GM18511 (cell line): Measurements from ENCODE around the gene FGFR3.

Source experiments
- ATAC-seq: cut with Tn5 transposase; IDR thresholded peaks from one replicate; pipeline ENCODE4 v1.9.1; 2021; ENCODE audit warnings: mild to moderate bottlenecking, moderate library complexity; ENCODE audit not compliant: unreplicated experiment

FGFR3 gene

GRCh38 chr4:1768367-1769034 is 24.6 kb upstream of the FGFR3 start:
- no peak for ATAC-seq

- ATAC-seq: no peak
Measured at GRCh38 chr4:1769692-1770091, 23.4 kb upstream of the FGFR3 start.

DNA sequence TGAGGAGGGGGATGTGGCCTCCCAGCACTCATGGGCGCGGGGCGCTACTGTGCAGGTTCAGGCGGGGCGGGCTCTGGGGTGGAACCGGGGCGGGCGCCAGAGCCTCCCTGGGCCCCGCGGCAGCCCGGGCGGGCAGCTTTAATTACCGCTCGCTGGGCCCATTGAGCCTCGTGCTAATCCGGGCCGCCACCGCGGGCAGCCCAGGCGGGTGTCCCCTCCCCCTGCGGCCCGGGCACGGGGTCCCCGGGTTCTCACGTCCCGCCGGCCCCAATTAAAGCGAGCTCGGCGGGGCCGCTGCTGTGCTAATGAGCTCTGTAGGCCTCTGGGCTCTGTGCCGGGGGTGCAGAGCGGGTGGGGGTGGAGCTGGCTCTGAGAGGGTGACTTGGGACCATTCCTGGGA is 22.8 kb upstream of the FGFR3 start:
- ATAC-seq: no peak

- ATAC-seq: no peak
Measured at GRCh38 chr4:1770791-1771231, 22.3 kb upstream of the FGFR3 start.

DNA sequence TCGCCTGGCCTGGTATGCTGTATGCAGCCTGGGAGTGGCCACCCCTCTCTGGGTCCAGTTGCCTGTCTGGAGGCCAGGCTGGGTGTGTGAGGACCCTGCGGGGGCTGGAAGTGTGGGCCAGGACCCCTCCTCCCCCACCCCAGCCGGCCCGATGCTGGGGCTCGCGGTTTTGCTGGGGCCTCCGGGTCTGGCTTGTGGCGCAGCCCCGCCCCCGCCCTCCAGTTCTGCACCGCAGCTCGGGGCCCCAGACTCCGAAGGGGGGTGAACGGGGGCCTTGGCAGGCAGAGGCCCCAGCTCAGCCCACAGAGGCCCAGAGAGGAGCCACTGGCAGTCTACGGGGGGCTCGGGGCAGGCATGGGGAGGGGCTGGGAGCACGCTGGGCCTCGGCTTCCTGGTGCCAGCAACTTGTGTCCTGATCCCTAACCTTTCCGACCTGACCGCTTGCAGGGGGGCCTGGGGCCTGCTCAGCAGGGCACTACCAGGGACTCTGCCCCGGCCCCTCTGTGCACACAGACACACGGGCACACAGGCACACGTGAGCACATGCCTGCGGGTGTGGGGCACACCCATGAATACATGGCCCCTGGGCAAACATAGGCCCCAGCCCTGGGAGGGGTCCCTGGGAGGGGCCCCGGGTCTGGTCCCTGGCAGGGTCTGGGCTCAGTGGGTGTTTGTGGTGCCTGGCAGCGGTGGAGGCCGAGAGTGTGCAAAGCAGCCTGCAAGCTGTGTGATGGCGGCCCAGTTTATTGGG is 21.4 kb upstream of the FGFR3 start:
- ATAC-seq: peak; percentile 39

DNA sequence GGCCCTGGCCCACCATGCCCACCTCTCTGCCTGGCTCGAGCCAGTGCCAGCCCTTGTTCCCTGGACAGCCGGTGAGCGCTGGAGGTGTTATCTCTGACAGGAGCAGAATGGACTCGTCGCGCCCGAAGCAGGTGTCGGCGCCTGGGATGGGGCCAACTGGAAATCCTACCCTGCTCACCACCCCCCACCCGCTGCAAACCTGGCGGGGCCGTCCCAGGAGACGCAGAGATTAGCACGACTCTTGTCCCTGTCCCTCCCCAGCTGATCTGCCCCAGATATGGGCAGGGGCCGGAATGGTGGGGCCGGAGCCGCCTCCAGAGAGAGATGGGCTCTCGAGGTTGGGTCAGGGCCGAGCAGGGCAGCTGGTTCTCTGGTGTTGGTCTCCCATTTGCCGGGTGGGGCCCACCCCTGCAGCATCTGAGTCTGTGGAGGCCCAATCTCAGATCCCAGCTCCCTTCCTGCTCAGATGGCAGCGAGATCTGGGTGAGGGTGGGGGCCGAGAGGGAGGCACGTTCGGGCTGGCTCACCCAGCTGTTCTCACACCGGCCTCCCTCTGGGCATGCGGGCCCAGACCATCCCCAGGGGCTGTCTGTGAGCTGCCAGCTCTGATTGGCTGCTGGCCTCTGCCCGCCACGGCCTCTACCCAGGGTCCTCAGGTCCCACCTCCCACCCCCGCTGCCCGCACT is 20.1 kb upstream of the FGFR3 start:
- ATAC-seq: no peak

- no peak for ATAC-seq
Measured at GRCh38 chr4:1773754-1774153, 19.3 kb upstream of the FGFR3 start.

DNA sequence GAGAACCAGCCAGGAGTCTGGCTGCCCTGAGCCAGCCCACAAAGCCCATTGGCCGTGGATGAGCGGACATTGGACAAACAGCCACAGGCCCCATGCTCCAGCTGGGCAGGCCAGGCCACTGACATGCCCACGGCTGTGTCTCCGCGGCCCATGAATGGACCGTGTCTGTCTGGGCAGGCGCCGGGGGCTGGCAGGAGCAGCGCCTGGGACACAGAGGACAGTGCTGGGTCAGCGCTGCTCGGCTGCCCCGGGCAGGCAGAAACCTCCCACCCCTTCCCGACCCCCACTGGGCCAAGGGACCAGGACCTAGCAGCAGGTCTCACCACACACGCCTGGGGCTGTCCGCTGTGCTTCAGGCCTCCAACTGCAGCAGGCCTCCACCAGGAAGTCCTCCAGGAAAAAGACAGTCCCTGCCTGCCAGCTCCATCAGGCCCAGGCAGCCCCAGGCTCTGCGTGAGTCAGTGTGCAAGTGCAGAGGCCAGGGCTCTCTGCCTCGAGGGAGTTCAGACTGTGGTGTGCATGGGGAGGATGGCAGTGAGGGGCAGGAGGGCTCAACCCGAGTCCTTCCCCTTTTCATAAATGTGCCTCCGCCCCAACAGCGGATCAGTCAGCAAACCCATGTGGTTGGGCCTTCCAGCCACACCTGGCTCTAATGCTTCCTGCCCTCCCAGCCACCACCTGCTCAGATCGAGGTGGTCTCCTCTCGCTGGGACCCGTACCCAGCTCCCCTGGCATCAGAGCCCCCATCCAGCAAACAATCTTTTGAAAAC is 17.2 kb upstream of the FGFR3 start:
- ATAC-seq: no peak

GRCh38 chr4:1776521-1777161 is 16.5 kb upstream of the FGFR3 start:
- ATAC-seq: no peak

DNA sequence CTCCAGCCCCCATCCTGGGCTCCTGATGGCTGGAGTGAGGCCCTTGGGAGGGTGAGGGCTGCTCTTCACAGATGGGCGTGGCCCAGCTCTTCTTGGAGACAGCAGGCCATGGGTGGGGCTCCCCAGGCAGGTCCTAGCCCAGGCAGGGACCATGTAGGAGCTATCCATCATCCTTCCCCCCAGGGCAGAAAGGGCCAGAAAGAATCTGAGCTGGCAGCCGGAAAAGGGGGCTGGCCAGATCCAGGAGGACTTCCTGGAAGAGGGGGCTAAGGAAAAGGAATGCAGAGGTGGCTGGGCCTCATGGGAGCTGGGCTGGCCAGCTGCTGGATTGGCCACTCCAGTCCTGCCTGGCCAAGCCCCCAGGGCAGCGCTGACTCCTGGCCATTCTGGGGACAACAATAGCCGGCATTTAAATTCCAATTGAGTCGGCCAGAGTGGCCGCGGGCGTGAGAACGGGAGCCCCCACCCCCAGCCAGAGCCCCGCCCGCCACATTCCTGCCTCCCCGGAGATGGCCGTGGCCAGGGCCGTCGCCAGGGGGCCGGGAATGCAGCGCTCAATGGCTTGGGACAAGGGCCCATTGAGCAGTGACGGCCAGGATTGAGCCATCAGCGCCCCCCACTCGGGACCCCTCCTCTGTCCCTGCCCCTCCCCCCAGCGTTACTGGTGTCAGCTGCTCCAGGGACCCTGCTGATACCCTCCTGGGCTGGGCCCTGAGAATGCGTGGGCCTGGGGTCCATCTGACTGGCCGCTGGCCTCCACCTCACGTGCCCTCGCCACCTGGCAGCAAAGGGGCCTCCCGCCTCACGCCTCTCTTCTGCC is 15.1 kb upstream of the FGFR3 start:
- ATAC-seq: no peak

DNA sequence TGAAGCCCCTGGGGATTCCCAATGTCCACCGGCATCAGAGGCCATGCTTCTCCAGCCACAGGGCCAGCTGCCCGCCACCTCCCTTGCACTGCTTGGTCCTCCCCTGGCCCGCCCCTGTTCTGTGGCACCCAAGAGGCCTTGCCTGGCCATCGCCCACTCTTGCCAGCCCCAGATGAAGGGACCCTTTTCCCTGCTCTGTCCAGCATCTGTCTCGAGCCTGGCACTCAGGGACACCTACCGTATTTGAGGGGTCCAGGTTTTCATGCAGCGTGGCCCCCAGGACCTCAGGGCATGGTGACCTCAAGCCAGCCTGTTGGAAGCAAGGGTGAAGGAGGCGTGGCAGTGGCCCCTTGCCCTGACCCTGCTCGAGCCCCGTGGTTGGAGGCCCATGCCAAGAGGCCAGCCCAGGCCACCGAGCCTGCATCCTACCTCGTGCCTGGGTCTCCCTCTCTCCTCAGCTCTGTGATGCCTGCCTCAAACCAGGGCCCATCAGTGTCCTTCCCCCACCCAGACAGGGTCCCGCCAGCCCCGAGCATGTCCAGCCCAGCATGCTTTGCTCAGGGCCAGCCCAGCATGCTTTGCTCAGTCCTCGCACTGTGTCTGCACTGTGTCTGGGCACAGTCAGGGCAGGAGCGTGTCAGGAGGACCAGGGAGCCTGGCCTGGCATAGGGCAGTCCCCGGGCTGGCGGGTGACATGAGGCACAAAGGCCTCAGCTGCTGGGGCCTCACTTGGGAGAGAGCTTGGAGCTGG is 14.3 kb upstream of the FGFR3 start:
- no peak for ATAC-seq

GRCh38 chr4:1779588-1780382 is 13.3 kb upstream of the FGFR3 start:
- ATAC-seq: no peak

- ATAC-seq: no peak
Measured at GRCh38 chr4:1780435-1780834, 12.7 kb upstream of the FGFR3 start.

DNA sequence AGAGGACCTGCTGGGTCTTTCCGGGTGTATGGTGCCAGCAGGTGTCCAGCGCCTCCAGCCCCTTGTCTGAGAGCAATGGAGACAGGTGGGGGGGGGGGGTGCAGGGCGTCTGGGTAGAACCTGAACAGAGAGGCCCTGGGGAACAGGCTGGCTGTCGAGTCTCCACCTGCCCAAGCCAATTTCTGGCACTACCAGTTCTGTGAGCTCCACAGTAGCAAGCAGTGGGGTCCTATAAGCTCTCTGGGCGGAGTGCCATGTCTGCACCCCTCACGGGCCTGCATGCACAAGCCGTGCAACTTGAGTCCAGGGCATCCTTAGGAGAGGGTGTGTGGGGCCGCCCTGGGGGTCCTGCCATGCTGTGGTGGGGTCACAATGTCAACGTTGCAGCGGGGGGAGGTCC is 10.1 kb upstream of the FGFR3 start:
- no peak for ATAC-seq

GRCh38 chr4:1783970-1784369 is 9.1 kb upstream of the FGFR3 start:
- ATAC-seq: no peak

- no peak for ATAC-seq
Measured at GRCh38 chr4:1784395-1784788, 8.7 kb upstream of the FGFR3 start.

DNA sequence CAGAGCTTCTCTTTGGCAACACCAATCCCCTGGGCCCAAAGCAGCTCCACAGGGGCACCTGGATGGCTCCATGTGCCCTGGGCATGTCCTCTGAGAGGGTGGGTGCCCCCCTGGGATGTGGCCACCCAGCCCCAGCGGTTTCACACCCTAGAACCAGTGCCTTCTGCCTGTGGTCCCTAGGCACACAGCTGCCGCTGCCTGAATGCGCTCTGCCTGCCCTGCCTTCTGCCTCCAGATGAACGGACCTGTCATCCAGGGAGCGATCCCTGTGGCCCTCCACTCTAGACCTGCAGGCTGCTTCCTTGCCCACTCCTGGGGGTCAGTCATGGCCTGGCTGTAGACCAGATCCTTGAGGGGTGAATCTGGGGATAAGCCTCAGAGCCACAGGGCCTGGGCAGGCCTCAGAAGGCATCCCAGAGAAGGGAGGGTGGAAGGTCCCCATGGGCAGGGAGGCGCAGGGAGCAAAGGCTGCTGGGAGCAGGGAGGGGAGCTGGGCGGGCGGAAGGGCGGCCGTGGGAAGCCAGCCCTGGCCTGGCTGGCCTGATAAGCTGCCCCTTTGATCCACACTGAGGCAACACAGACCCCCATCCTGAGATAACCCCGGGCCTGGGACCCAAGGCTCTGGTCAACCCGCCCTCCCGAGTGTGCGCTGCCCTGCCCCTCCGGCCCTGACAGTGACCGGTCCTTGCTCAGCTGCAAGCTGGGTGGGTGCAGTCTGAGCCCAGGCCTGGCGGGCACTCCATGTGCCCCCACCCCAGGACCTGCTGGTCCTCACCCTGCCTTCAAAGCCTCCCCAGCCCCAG is 8.1 kb upstream of the FGFR3 start:
- ATAC-seq: no peak

- ATAC-seq: no peak
Measured at GRCh38 chr4:1785592-1785991, 7.5 kb upstream of the FGFR3 start.
